Central memory CD8-positive, alpha-beta T cell (primary cell): ENCODE data around the gene PITPNC1.
"Not testable (repeated sequence)": the region's sequence is repeated elsewhere in the genome, so short reads cannot be mapped to it uniquely, and the experiment has no call there.

ENCODE experiments used
- ATAC-seq: fragments of 150-1000 bp; cut with Tn5 transposase; replicated peaks from 2 replicates; pipeline ENCODE4 v1.10.0; 2022; ENCODE audit warnings: mild to moderate bottlenecking, moderate FRiP score, moderate number of reproducible peaks; ENCODE audit not compliant: poor library complexity, severe bottlenecking; ENCODE audit errors: extremely low read depth
- DNase-seq, 2 donors: peaks; one replicate each; pipeline ENCODE4 v3.0.0; 2021; ENCODE audit warnings: low spot score in 2 of 2
- H3K27ac Mint-ChIP-seq: one replicate; pipeline ENCODE4 v1.8.0; 2022; ENCODE audit warnings: low read depth, mild to moderate bottlenecking, moderate library complexity, mixed read lengths
- H3K27me3 Mint-ChIP-seq: one replicate; pipeline ENCODE4 v1.8.0; 2022; ENCODE audit warnings: mixed read lengths
- H3K36me3 Mint-ChIP-seq: one replicate; pipeline ENCODE4 v1.8.0; 2022; ENCODE audit warnings: mild to moderate bottlenecking, moderate library complexity, mixed read lengths; ENCODE audit not compliant: insufficient read depth
- H3K4me1 Mint-ChIP-seq: one replicate; pipeline ENCODE4 v1.8.0; 2022; ENCODE audit warnings: mixed read lengths
- H3K4me3 Mint-ChIP-seq: one replicate; pipeline ENCODE4 v1.8.0; 2022; ENCODE audit warnings: mild to moderate bottlenecking, moderate library complexity, mixed read lengths
- H3K9me3 Mint-ChIP-seq: one replicate; pipeline ENCODE4 v1.8.0; 2022; ENCODE audit warnings: mixed read lengths

PITPNC1 gene

DNA sequence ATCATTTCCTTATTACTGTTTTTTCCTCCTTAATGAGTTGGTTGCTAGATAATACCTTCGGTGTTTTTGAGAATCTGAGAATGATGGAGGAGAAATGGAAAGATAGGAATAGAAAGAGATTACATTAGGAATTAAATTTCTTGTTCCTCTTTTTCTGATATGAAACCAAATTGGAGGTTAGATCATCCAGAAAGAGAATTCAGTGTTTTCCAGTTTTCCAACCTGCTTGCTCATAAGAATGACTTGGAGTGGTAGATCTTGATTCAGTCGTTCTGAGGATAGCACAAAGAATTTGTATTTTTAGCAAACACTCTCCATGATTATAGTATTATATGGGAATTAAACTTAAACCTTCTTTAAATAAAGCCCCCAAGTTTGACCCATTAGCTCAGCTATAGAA, 35.9 kb downstream of the PITPNC1 start:
- H3K36me3 Mint-ChIP-seq = peaks cover 1% of the 10 kb centered on the region
- H3K4me3 Mint-ChIP-seq = no peak overlapping the region
- DNase-seq (no peak), ATAC-seq (no peak)
- H3K4me1 Mint-ChIP-seq = peaks cover 52% of the 10 kb centered on the region
- H3K9me3 Mint-ChIP-seq = no peaks in the 10 kb centered on the region
- no peaks in the 10 kb centered on the region for H3K27me3 Mint-ChIP-seq
- H3K27ac Mint-ChIP-seq = peak overlapping the region; percentile 63

DNA sequence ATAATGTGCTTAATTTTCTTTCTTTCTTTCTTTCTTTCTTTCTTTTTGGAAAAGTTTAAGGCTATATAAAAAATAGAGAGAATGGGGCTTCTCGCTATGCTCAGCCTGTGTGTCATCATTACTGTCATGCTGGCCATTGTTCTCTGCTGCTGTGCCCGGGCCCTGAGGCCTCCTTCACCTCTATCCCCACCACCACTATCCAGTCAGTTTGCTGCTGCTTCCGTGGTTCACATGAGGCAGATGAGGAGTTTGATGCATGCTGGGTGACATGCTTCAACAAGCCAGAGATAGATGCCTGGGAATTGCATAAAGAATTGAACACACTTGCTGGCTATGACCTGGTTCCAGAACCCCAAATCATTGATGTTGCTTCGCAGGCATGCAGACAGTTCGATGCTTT, 36.3 kb downstream of the PITPNC1 start:
- Mint-ChIP-seq H3K4me1 (peaks cover 55% of the 10 kb centered on the region), H3K9me3 (no peaks in the 10 kb centered on the region), H3K27me3 (no peaks in the 10 kb centered on the region), H3K27ac (peak overlapping the region; percentile 63), H3K36me3 (no peaks in the 10 kb centered on the region), H3K4me3 (no peak overlapping the region)
- DNase-seq = no peak
- no peak for ATAC-seq

DNA sequence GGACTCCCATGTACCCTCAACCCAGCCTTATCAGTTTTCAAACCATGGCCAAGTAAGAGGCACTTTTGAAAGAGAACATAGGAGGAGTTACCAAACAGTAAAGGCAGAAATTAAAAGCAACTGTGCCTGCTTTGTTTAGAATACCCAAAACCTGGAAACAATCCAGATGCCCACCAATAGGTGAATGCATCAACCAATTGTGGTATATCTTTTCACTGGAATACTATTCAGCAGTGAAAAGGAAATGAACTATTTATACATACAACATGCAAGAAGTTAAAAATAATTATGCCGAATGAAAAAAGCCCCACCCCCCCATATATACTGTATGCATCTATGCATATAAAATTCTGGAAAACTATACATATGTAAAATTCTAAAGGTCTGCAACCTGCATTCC, 37.0 kb downstream of the PITPNC1 start:
- H3K36me3 Mint-ChIP-seq = no peaks in the 10 kb centered on the region
- no peaks in the 10 kb centered on the region for H3K9me3 Mint-ChIP-seq
- no peaks in the 10 kb centered on the region for H3K27me3 Mint-ChIP-seq
- H3K4me1 Mint-ChIP-seq = peaks cover 56% of the 10 kb centered on the region
- DNase-seq = no peak
- no peak for ATAC-seq
- H3K27ac Mint-ChIP-seq = no peak overlapping the region
- no peak overlapping the region for H3K4me3 Mint-ChIP-seq

DNA sequence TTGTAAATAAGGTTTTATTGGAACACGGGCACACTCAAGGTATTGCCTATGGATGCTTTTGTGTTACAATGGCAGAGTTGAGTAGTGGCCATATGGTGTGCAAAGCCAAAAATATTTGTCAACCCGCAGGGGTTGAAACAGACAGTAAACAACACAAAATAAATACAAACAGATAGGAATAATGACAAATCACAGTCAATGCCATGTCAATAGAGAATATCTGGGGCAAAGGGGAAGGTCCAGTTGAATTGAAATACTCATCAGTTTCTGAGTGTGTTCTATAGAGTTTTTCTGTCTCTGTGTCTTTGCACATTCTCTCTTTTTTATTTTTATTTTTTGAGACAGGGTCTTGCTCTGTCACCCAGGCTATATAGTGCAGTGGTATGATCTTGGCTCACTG, 37.5 kb downstream of the PITPNC1 start:
- peaks cover 60% of the 10 kb centered on the region for H3K4me1 Mint-ChIP-seq

DNA sequence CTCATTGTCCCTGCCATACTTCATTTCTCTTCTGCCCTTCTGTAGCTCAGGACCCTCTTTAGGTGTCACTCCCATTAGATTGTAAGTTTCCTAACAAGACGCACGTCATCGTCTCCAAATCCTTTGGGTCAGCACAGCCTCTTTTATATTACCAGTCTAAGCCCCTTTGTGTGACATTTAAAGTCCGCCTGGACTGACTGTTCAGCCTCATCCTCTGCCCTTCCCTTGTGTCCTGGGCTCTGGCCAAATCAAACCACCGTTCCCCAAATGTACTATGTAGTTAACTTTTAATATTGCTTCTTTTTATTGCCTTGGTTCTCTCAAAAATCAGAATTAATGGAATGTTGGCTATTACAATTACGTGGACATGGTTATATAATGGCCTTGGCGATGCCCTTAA, 38.2 kb downstream of the PITPNC1 start:
- H3K27ac Mint-ChIP-seq = peak overlapping the region; percentile 65
- no peak overlapping the region for H3K4me3 Mint-ChIP-seq
- H3K27me3 Mint-ChIP-seq = no peaks in the 10 kb centered on the region
- no peaks in the 10 kb centered on the region for H3K36me3 Mint-ChIP-seq
- no peaks in the 10 kb centered on the region for H3K9me3 Mint-ChIP-seq
- ATAC-seq (no peak), DNase-seq (no peak)
- peaks cover 67% of the 10 kb centered on the region for H3K4me1 Mint-ChIP-seq

More for the DNA sequence above, 37.5 kb downstream of the PITPNC1 start:
- H3K36me3 Mint-ChIP-seq = no peaks in the 10 kb centered on the region
- ATAC-seq = no peak
- H3K27me3 Mint-ChIP-seq = no peaks in the 10 kb centered on the region
- no peak overlapping the region for H3K4me3 Mint-ChIP-seq
- DNase-seq = no peak
- no peak overlapping the region for H3K27ac Mint-ChIP-seq
- no peaks in the 10 kb centered on the region for H3K9me3 Mint-ChIP-seq

DNA sequence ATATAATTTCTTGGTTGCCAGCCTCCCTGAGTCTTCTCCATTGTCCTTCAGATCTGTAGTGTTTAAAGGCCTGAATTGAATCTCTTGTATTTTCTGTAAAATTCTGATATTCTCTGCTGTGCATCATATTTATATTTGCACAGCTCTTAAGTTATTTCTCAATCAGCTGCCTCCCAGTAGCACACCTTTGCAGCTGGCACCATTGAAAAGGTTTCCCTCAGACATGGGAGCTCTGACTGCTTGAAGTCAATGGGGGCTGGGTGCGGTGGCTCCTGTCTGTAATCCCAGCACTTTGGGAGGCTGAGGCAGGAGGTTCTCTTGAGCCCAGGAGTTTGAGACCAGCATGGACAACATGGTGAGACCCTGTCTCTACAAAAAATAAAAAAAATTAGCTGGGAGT, 40.4 kb downstream of the PITPNC1 start:
- DNase-seq = no peak
- no peak for ATAC-seq
- Mint-ChIP-seq H3K36me3 (peaks cover 4% of the 10 kb centered on the region), H3K4me3 (no peak overlapping the region), H3K4me1 (peaks cover 72% of the 10 kb centered on the region), H3K27me3 (no peaks in the 10 kb centered on the region), H3K9me3 (no peaks in the 10 kb centered on the region), H3K27ac (peak overlapping the region; percentile 38)

DNA sequence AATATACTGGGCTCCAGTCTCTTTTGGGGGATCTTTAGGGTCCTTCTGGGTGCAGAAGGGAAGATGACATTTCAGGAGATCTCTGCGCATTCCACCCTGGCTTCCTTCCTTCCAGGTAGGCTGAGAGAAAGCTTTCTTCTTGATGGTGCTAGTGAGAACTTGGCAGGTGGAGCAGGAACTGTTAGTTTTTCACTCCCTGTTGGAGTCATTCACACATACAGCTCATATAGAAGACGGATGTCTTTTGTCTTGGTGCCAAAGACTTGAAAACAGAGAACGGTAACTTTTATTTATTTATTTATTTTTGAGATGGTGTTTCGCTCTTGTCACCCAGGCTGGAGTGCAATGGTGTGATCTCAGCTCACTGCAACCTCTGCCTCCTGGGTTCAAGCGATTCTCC, 43.9 kb downstream of the PITPNC1 start:
- peak overlapping the region; percentile 93 for H3K27ac Mint-ChIP-seq

DNA sequence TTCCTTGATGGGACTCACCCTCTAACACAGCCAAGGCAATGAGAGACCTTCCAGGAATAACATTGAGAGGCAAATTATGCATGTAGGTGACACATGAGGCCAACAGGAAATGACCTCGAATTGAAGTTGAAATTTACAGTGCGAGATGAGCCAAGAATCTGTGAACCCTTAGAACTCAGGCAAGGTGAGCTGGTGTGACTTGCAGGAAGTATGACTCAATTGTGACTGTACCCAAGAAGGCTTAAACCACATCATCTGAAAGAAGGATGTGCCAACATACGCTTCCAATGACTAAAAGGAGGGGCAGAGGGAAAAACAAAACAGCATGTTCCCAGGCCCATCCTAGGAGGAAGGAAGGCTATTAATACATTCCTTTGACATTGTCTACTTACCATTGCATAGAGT, 44.8 kb downstream of the PITPNC1 start:
- peak overlapping the region; percentile 31 for H3K4me3 Mint-ChIP-seq
- peak in 1 of 2 donors; percentile 69 for DNase-seq
- H3K27me3 Mint-ChIP-seq = no peaks in the 10 kb centered on the region
- H3K36me3 Mint-ChIP-seq = peaks cover 8% of the 10 kb centered on the region
- peak overlapping the region; percentile 93 for H3K27ac Mint-ChIP-seq
- H3K9me3 Mint-ChIP-seq = no peaks in the 10 kb centered on the region
- peak; percentile 98 for ATAC-seq
- peaks cover 80% of the 10 kb centered on the region for H3K4me1 Mint-ChIP-seq

More for the DNA sequence above, 43.9 kb downstream of the PITPNC1 start:
- Mint-ChIP-seq H3K4me1 (peaks cover 75% of the 10 kb centered on the region), H3K36me3 (peaks cover 8% of the 10 kb centered on the region), H3K4me3 (peak overlapping the region; percentile 44), H3K27me3 (no peaks in the 10 kb centered on the region), H3K9me3 (no peaks in the 10 kb centered on the region)
- ATAC-seq (no peak), DNase-seq (no peak)

DNA sequence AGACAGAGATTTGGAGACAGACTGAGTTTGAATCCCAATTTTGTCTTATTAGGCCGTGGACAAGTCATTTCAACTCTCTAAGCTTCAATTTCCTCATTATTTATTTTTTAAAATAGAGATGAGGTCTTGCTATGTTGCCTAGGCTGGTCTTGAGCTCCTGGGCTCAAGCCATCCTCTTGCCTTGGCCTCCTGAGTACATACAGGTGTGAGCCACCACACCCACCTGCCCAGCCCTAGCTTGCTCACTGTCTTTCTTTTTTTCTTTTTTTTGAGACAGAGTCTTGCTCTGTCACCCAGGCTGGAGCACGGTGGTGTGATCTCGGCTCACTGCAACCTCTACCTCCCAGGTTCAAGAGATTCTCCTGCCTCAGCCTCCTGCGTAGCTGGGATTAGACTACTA, 45.2 kb downstream of the PITPNC1 start:
- Mint-ChIP-seq H3K4me3 (peak overlapping the region; percentile 31), H3K4me1 (peaks cover 80% of the 10 kb centered on the region), H3K27ac (peak overlapping the region; percentile 93)
- not testable (repeated sequence) for DNase-seq, H3K9me3 Mint-ChIP-seq, H3K36me3 Mint-ChIP-seq, H3K27me3 Mint-ChIP-seq
- peak; percentile 67 for ATAC-seq

DNA sequence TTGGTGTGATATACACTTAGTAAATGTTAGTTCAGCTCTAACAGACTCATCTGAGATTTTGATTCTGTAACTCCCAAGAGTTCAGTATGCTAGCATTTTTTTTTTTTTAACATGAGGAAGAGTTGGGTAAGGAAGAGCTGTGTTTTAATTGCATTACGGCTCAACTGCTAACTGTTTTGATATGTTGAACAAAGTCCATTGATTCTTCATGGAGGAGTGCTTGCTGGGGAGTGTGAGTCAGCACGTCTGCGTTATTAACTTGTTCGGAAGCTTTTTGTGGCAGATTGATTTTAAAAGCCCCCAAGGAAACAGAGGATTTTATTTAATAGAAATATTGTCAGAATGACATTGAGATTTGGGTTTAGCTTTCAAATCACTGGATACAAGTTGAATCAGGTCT, 45.8 kb downstream of the PITPNC1 start:
- H3K36me3 Mint-ChIP-seq = peaks cover 11% of the 10 kb centered on the region
- ATAC-seq (no peak), DNase-seq (no peak)
- H3K27ac Mint-ChIP-seq = peak overlapping the region; percentile 93
- no peaks in the 10 kb centered on the region for H3K27me3 Mint-ChIP-seq
- H3K9me3 Mint-ChIP-seq = no peaks in the 10 kb centered on the region
- H3K4me1 Mint-ChIP-seq = peaks cover 80% of the 10 kb centered on the region
- peak overlapping the region; percentile 31 for H3K4me3 Mint-ChIP-seq

DNA sequence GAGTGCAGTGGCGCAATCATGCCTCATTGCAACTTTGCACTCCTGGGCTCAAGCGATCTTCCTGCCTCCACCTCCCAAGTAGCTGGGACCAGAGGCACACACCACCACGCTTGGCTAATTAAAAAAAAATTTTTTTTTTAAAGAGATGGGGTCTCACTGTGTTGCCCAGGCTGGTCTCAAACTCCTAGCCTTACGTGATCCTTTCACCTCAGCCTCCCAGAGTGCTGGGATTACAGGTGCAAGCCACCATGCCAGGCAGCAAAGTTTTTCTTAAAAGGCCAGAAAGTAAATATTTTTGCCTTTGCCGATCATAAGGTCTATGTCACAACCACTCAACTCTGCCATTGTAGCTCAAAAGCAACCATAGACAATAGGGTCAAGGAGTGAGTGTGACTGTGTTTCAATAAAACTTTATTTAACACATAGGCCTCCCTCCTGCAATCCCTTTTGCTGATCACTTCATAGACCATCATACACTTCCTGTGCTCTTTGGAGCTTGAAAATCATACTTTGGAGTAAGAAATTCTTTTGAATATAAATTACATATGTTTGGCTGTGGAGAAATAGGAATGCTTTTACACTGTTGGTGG, 48.6 kb downstream of the PITPNC1 start:
- H3K4me1 Mint-ChIP-seq = peaks cover 62% of the 10 kb centered on the region
- H3K27ac Mint-ChIP-seq = peak overlapping the region; percentile 85
- ATAC-seq = no peak
- H3K27me3 Mint-ChIP-seq = no peaks in the 10 kb centered on the region
- peaks cover 11% of the 10 kb centered on the region for H3K36me3 Mint-ChIP-seq
- no peak for DNase-seq
- H3K9me3 Mint-ChIP-seq = no peaks in the 10 kb centered on the region
- no peak overlapping the region for H3K4me3 Mint-ChIP-seq

DNA sequence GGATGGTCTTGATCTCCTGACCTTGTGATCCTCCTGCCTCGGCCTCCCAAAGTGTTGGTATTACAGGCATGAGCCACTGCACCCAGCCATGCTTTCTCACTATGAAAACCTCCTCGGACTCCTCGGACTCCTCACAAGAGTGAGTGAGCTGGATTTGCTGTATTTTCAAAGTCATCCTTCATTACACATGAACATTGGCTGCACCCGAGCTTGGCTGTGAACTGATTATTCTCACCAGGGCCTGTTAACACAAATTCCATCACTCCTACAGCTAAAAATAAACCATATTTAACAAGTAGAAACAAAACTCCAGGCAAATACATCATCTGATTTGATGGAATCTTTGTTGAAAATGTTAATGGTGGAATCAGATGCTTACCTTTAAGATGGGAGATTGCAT, 50.3 kb downstream of the PITPNC1 start:
- no peak overlapping the region for H3K4me3 Mint-ChIP-seq
- no peak for DNase-seq
- peaks cover 58% of the 10 kb centered on the region for H3K4me1 Mint-ChIP-seq
- peaks cover 11% of the 10 kb centered on the region for H3K36me3 Mint-ChIP-seq
- no peaks in the 10 kb centered on the region for H3K27me3 Mint-ChIP-seq
- no peaks in the 10 kb centered on the region for H3K9me3 Mint-ChIP-seq
- no peak for ATAC-seq
- peak overlapping the region; percentile 55 for H3K27ac Mint-ChIP-seq

DNA sequence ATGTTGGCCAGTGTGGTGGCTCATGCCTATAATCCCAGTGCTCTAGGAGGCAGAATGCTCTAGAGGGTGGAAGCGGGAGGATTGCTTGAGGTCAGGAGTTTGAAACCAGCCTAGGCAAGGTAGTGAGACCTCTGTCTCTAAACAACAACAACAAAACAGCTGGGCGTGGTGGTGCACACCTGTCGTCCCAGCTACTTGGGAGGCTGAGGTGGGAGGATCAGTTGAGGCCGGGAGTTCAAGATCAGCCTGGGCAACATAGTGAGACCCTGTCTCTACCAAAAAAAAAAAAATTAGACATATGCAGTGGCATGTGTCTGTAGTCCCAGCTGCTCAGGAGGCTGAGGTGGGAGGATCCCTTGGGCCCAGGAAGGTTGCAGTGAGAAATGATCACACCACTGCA, 53.4 kb downstream of the PITPNC1 start:
- H3K9me3 Mint-ChIP-seq, ATAC-seq, H3K27me3 Mint-ChIP-seq, H3K27ac Mint-ChIP-seq, DNase-seq, H3K4me3 Mint-ChIP-seq: not testable (repeated sequence)
- Mint-ChIP-seq H3K4me1 (peaks cover 51% of the 10 kb centered on the region), H3K36me3 (peaks cover 22% of the 10 kb centered on the region)
